Right lobe of liver (tissue), 4 donors: ENCODE results near the gene LSMEM2.

Experiments used
- POLR2A ChIP-seq: fragments of 450-650 bp; IDR thresholded peaks from one replicate; pipeline ENCODE4 v1.6.1; 2017; ENCODE audit warnings: antibody characterized with exemption, mild to moderate bottlenecking
- TF ChIP-seq, protein P1 (sequence below), 4 donors: fragments of 200-600 bp in 3 of 4; fragments of 450-650 bp in 1 of 4; IDR thresholded peaks; one replicate each; pipeline versions ENCODE4 v1.5.1 to v1.8.0; 2016 to 2022; ENCODE audit warnings: antibody characterized with exemption in 4 of 4, mild to moderate bottlenecking in 2 of 4
- donor health status: DM: no; HTN: no; CAD: no.
- donor health status: DM: no; HTN: no; CAD: no.
- donor health status: DM: no; HTN: yes; CAD: no.

GRCh38 chr3:50231581-50231980 is 47.3 kb upstream of the LSMEM2 start:
- TF ChIP-seq, protein P1, sequence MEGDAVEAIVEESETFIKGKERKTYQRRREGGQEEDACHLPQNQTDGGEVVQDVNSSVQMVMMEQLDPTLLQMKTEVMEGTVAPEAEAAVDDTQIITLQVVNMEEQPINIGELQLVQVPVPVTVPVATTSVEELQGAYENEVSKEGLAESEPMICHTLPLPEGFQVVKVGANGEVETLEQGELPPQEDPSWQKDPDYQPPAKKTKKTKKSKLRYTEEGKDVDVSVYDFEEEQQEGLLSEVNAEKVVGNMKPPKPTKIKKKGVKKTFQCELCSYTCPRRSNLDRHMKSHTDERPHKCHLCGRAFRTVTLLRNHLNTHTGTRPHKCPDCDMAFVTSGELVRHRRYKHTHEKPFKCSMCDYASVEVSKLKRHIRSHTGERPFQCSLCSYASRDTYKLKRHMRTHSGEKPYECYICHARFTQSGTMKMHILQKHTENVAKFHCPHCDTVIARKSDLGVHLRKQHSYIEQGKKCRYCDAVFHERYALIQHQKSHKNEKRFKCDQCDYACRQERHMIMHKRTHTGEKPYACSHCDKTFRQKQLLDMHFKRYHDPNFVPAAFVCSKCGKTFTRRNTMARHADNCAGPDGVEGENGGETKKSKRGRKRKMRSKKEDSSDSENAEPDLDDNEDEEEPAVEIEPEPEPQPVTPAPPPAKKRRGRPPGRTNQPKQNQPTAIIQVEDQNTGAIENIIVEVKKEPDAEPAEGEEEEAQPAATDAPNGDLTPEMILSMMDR (IDR thresholded peaks at IDR 0.05): no peak
- no peak for TF ChIP-seq POLR2A
